ENCODE measurements around the gene GPC2. TPM values are rescaled to one million over a fixed set of nuclear protein-coding genes. Genes with fewer than 3 reads are reported as not detected.

The GPC2 gene
- total RNA-seq, 1 experiment from 2014 or later: 45.2 TPM

DNA sequence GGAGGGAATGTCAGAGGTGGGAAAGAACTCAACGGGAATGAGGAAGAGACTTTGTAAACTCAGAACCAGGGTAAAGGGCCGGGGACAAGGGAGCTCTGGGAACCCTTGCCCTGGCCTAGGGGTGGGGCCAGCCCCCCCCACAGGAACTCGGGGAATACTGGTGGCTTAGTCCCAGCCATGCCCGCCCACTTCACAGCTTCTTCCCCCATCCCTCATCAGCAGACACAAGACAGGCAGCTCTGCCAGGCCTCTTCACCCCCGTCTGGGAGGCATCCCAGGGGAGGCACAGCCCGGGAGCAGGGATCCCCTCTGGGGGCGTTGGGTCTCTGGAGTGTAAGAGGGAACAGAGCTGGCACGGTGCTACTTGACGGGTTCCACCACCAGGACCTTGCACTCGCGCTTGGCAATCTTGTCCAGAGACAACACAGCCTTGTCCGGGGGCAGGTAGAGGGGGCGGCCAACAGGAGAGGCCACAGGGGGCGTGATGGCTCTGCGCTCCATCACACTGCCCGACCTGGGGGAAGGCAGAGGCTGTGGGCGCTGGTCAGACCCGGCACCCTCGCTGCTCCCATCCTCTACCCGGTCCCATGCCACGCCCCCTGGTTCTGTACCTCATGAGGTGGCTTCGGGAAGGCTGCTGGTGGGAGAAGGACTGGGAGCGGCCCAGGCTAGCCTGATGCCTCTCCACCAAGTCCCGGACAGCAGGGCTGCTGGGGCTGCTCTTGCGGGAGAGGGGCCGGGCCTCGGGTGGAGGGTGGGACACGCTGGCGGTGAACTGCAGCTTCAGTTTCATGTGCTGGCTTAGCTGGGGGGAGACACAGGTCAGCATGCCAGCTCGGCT, 22.3 kb downstream of the GPC2 start:
- no peaks in the 10 kb centered on the region for H4K20me1 ChIP-seq (ENCODE audit: control insufficient read depth, insufficient read depth, insufficient read length)
- no peak for TF ChIP-seq CTCF (conservative IDR thresholded peaks at IDR 0.05)

More for the DNA sequence above, 22.3 kb downstream of the GPC2 start:
- Mint-ChIP-seq H3K4me3 (no peak overlapping the region; a peak in 1 of 5 replicates), H3K9me3 (no peaks in the 10 kb centered on the region), H3K27me3 (ENCODE audit: low read depth) (no peaks in the 10 kb centered on the region; the same call in 1 of the 2 replicates), H3K4me1 (peaks cover 23 to 34% of the 10 kb centered on the region in 2 experiments), H3K36me3 (ENCODE audit: insufficient read depth in 1 of 3, low read depth in 3 of 3) (peaks cover 26 to 66% (median 63%) of the 10 kb centered on the region in 3 experiments), H3K27ac (no peak overlapping the region)
- Histone ChIP-seq H2AK5ac (ENCODE audit: insufficient read length, low read length) (no peak overlapping the region), H3K56ac (ENCODE audit: insufficient read length, low read depth, low read length) (no peak overlapping the region), H3T11ph (ENCODE audit: low read length) (no peak overlapping the region), H3K27ac (ENCODE audit: insufficient read length, low read depth, low read length) (no peak overlapping the region), H3K4me1 (ENCODE audit: insufficient read depth, low read length) (no peaks in the 10 kb centered on the region; the same call in 1 of the 2 replicates), H2BK120ac (ENCODE audit: low read depth, low read length, poor library complexity, severe bottlenecking) (no peak overlapping the region), H4K5ac (ENCODE audit: insufficient read length, low read depth, low read length) (no peak overlapping the region), H2BK12ac (ENCODE audit: insufficient read length, low read depth, low read length) (no peak overlapping the region), H3K23me2 (ENCODE audit: insufficient read length, low read depth, low read length, poor library complexity, severe bottlenecking) (peaks cover 10% of the 10 kb centered on the region), H4K8ac (replicated peaks; ENCODE audit: insufficient read length, low read depth, low read length) (no peak overlapping the region), H4K91ac (ENCODE audit: insufficient read length, low read depth, low read length) (no peak overlapping the region), H3K14ac (ENCODE audit: insufficient read depth, low read length) (no peak overlapping the region; the same call in 1 of the 2 replicates), H2BK20ac (ENCODE audit: low read depth, low read length, poor library complexity, severe bottlenecking) (no peak overlapping the region), H3K27me3 (ENCODE audit: insufficient read depth, low read length) (no peaks in the 10 kb centered on the region), H3K9me3 (ENCODE audit: control insufficient read depth, low read depth, low read length) (no peaks in the 10 kb centered on the region), H3K9ac (ENCODE audit: extremely low read depth, insufficient read length, low read length) (no peak overlapping the region), H2BK15ac (ENCODE audit: low read depth, low read length) (no peak overlapping the region), H3K79me1 (ENCODE audit: insufficient read depth, low read depth, low read length, poor library complexity, severe bottlenecking) (peaks cover 2% of the 10 kb centered on the region), H3K4me2 (ENCODE audit: insufficient read depth, insufficient read length, low read length) (no peak overlapping the region), H3K18ac (ENCODE audit: insufficient read length, low read depth, low read length) (no peak overlapping the region), H3K4ac (ENCODE audit: low read depth, low read length) (no peak overlapping the region), H3K79me2 (ENCODE audit: insufficient read depth, low read length) (no peaks in the 10 kb centered on the region), H2AFZ (ENCODE audit: low read length) (no peak overlapping the region), H3K23ac (ENCODE audit: insufficient read length, low read depth, low read length) (no peak overlapping the region), H2BK5ac (ENCODE audit: insufficient read length, low read length) (no peak overlapping the region)
- WGBS (ENCODE audit: extremely low coverage, insufficient read length, low lambda C conversion rate): no CpG with 5 or more reads among the region's 30 CpGs
- DNase-seq: no peak

Measured in H9 (cell line).